GM06990 (cell line): ENCODE measurements around the gene C17orf114.
A peak's percentile ranks its signal among the peaks of the same experiment; 100 is the strongest.
"Not testable (repeated sequence)": the region's sequence is repeated elsewhere in the genome, so short reads cannot be mapped to it uniquely, and the experiment has no call there.

Source experiments
- DNase-seq: peaks from one replicate; pipeline ENCODE4 v3.0.0-alpha.2; 2011; ENCODE audit not compliant: insufficient read length; ENCODE audit errors: extremely low read depth
- H3K27me3 ChIP-seq: replicated peaks from 2 replicates; pipeline ENCODE4 v1.6.0; 2011; ENCODE audit warnings: low read length; ENCODE audit not compliant: control insufficient read depth, insufficient read depth
- H3K36me3 ChIP-seq: 2 replicates; pipeline ENCODE4 v1.5.1; 2011; ENCODE audit warnings: low read length; ENCODE audit not compliant: control insufficient read depth, insufficient read depth
- H3K4me3 ChIP-seq: replicated peaks from 2 replicates; pipeline ENCODE4 v1.5.1; 2011; ENCODE audit warnings: low read depth, mild to moderate bottlenecking, control low read depth, low read length
- TF ChIP-seq, protein P1 (sequence below): IDR thresholded peaks from 2 replicates; pipeline ENCODE4 v1.5.1; 2011; ENCODE audit warnings: low read length, control low read depth, mild to moderate bottlenecking, inconsistent platforms; ENCODE audit not compliant: insufficient read depth, poor library complexity, severe bottlenecking

C17orf114 gene

DNA sequence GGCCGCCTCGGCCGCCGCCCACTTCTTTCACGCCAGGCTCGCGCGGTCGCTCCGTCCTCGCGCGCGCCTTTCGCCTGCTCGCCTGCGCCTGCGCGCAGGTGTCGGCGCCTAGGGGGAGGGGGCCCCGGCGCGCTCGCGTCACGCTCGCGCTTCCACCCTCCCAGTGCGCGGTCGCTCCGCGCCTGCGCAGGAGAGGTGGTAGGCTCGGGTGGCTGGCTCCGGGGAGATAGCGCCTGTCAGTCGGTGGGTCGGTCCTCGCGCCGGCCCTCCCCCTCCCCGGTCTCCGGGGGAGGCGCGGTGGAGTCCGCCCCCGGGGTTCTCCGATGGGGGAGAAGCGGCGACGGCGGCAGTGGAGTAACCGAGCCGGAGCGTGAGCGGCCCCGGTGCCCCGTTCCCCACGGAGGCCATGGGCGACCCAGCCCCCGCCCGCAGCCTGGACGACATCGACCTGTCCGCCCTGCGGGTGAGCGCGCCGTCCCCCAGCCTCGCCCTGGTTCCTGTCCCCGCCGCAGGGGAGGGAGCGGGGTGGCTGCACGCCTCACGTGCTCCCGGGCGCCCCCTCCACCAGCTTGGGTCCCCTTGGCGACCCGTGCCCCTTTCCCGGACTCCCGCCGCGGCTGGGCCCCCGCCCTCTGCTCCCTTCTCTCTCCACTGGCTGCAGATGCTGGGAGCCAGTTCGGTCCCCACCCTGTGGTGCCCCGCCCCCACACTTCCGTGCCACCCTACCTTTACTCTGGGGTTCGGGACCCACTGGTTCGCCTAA lies 31.2 kb upstream of the C17orf114 start, which contains the start of gene MINK1:
MINK1 (plus strand) TSS at position 163 of the 763 bp plus-strand sequence; CDS start at position 407, 244 bp downstream.
- Histone ChIP-seq H3K27me3 (no peaks in the 10 kb centered on the region), H3K36me3 (peaks cover 8% of the 10 kb centered on the region), H3K4me3 (peak within 1 kb of the TSS; percentile 87)
- TF ChIP-seq, protein P1, sequence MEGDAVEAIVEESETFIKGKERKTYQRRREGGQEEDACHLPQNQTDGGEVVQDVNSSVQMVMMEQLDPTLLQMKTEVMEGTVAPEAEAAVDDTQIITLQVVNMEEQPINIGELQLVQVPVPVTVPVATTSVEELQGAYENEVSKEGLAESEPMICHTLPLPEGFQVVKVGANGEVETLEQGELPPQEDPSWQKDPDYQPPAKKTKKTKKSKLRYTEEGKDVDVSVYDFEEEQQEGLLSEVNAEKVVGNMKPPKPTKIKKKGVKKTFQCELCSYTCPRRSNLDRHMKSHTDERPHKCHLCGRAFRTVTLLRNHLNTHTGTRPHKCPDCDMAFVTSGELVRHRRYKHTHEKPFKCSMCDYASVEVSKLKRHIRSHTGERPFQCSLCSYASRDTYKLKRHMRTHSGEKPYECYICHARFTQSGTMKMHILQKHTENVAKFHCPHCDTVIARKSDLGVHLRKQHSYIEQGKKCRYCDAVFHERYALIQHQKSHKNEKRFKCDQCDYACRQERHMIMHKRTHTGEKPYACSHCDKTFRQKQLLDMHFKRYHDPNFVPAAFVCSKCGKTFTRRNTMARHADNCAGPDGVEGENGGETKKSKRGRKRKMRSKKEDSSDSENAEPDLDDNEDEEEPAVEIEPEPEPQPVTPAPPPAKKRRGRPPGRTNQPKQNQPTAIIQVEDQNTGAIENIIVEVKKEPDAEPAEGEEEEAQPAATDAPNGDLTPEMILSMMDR = no peak
- peak; percentile 98 for DNase-seq

DNA sequence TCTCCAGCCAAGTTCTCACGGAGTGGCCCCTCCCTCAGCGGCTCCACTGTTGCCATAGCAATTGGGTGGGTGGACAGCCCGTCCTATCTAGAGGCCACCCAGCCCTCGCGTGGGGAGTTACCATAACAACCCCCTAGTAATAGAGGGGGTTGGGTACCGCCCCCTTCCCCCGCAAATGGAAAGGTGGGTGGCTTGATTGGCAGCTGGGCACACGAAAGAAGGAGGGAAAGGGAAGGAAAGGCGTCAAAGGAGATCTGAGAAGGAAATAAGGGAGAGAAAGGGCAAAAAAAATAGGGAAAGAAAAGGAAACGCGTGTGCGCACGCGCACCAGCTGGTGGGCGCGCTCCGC lies 30.7 kb upstream of the C17orf114 start:
- not testable (repeated sequence) for H3K36me3 ChIP-seq, DNase-seq, H3K27me3 ChIP-seq
- peak overlapping the region; percentile 87 for H3K4me3 ChIP-seq

- Histone ChIP-seq H3K36me3 (no peaks in the 10 kb centered on the region), H3K4me3 (no peak overlapping the region), H3K27me3 (no peaks in the 10 kb centered on the region)
- TF ChIP-seq, protein P1 = no peak
- no peak for DNase-seq
These were observed 25.3 kb upstream of the C17orf114 start for GRCh38 chr17:4827399-4827798.

DNA sequence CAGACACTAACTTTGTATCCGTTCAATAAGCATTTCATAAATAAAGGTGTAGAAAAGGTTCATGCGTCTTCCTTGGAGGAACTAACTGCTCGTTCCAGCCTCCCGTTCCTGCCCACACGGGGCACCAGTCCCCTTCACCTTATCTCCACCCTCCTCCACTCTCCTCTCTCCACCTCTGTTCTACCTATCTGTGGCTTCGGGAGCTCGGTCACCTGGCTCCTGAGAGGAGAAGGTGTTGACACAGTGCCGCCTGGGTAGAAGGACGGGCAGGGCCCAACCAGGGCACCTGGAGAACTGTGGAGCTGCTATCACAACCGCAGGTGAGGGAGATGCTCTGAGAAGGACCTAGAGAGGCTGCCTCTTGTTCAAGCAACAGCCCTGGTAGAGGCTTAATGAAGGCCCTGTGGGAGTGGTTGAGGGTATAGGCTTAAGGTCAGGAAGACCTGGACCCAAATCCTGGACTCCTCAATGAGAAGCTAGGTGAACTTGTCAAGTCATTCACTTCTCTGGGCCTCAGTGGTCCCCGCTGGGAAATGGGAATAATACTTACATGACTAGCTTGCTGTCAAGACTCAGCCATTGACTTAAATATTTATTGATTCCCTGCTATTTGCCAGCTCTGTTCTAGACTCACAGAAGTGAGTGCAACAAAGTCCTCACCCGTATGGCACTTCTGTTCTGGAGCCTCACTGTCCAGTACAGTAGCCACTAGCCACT lies 21.4 kb upstream of the C17orf114 start:
- H3K27me3 ChIP-seq = no peaks in the 10 kb centered on the region
- H3K36me3 ChIP-seq = no peaks in the 10 kb centered on the region
- no peak for DNase-seq
- TF ChIP-seq, protein P1 = no peak
- no peak overlapping the region for H3K4me3 ChIP-seq

- H3K36me3 ChIP-seq = no peaks in the 10 kb centered on the region; the same call in 1 of the 2 replicates
- H3K27me3 ChIP-seq = no peaks in the 10 kb centered on the region
- DNase-seq = no peak
- no peak overlapping the region for H3K4me3 ChIP-seq
- TF ChIP-seq, protein P1 = no peak
These were observed 20.7 kb upstream of the C17orf114 start for GRCh38 chr17:4822835-4823234.

- H3K36me3 ChIP-seq = peaks cover 2% of the 10 kb centered on the region; the same call in 1 of the 2 replicates
- no peak for DNase-seq
These were observed 16.1 kb upstream of the C17orf114 start for GRCh38 chr17:4818276-4818675.

More at GRCh38 chr17:4818276-4818675, 16.1 kb upstream of the C17orf114 start:
- Histone ChIP-seq H3K4me3 (no peak overlapping the region), H3K27me3 (no peaks in the 10 kb centered on the region)
- TF ChIP-seq, protein P1 = no peak
